Lower leg skin (tissue), 4 donors: ENCODE data around the gene SH2D7. TPM values are rescaled to one million over a fixed set of nuclear protein-coding genes. Genes with fewer than 3 reads are reported as not detected.
A peak's percentile ranks its signal among the peaks of the same experiment; 100 is the strongest.

Experiments used
- DNase-seq, 2 donors: peaks; one replicate each; pipeline ENCODE4 v3.0.0-alpha.2; 2019; ENCODE audit warnings: low spot score in 2 of 2
- H3K4me3 ChIP-seq: fragments of 200-600 bp; sonication (generic); 2 replicates; pipeline ENCODE4 v1.5.1; 2017; ENCODE audit warnings: mild to moderate bottlenecking, low read depth; ENCODE audit not compliant: poor library complexity, severe bottlenecking
- POLR2A ChIP-seq, 2 donors: fragments of 450-650 bp; IDR thresholded peaks; one replicate each; pipeline ENCODE4 v1.6.1; 2016 to 2017; ENCODE audit warnings: antibody characterized with exemption in 2 of 2, mild to moderate bottlenecking in 1 of 2, moderate library complexity in 1 of 2
- WGBS, 2 donors: methylation state at CpG; one replicate each; pipeline ENCODE4 v1.1.5; 2018; 5-methylcytosine and 5-hydroxymethylcytosine counted together
- intact Hi-C: fragments of 100-400 bp; cut with DNase I; formaldehyde crosslinking; loops from one replicate; pipeline ENCODE4 v1.15.0; 2023; ENCODE audit warnings: low total_unique reads
- total RNA-seq, 4 donors: library from RNA; depleted of rRNA; stranded (reverse); fragments of >200 nt; gene quantifications; one replicate each; pipeline ENCODE4 v1.1.0, GENCODE V29; 2016
- TF ChIP-seq, protein P1 (sequence below), 3 donors: fragments of 450-650 bp; IDR thresholded peaks; one replicate each; pipeline ENCODE4 v1.5.1; 2016; ENCODE audit warnings: antibody characterized with exemption in 3 of 3, mild to moderate bottlenecking in 3 of 3, moderate library complexity in 2 of 3

Gene SH2D7
- total RNA-seq, 4 donors from 2014 or later, result not detected

DNA sequence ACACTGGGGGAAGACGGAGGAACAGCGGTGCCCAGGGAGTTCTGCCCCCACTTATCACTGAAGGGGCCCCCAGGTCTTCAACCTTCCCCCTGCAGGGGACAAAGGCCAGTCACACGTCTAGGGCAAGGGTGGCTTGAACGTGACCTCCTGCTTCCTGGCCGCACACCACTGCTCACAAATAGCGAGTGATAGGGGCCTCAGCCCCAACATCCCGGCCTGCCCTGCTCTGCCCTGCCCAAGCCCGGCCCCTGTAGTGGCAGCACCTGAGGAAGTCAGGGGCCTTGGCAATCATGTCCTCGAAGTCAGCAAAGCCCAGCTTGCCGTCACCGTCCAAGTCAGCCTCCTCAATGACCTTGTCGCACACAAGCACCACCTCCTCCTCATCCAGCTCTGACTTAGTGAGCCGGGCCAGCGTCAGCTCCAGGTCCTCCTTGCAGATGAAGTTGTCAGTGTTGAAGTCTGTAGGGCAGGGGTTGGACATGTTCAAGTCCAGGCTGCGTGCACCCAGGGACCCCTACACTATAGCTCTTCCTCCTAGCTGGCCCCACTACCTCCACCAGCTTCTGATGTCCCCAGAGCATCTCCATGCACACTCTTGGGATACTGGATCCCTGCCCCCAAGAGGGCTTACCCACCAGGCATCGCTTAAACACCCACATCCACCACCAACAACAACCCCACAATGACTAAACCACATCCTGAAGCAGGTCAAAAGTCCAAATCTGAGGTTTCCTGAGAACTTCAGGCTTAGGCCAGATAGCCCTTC, 13.3 kb downstream of the SH2D7 start:
- no peak for DNase-seq
- H3K4me3 ChIP-seq, result no peak overlapping the region
- no peak for TF ChIP-seq POLR2A (IDR thresholded peaks at IDR 0.05)
- TF ChIP-seq, protein P1, sequence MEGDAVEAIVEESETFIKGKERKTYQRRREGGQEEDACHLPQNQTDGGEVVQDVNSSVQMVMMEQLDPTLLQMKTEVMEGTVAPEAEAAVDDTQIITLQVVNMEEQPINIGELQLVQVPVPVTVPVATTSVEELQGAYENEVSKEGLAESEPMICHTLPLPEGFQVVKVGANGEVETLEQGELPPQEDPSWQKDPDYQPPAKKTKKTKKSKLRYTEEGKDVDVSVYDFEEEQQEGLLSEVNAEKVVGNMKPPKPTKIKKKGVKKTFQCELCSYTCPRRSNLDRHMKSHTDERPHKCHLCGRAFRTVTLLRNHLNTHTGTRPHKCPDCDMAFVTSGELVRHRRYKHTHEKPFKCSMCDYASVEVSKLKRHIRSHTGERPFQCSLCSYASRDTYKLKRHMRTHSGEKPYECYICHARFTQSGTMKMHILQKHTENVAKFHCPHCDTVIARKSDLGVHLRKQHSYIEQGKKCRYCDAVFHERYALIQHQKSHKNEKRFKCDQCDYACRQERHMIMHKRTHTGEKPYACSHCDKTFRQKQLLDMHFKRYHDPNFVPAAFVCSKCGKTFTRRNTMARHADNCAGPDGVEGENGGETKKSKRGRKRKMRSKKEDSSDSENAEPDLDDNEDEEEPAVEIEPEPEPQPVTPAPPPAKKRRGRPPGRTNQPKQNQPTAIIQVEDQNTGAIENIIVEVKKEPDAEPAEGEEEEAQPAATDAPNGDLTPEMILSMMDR (IDR thresholded peaks at IDR 0.05), result no peak
- WGBS, 2 donors, result 93% methylated on average over 14 to 16 of the region's 16 CpGs
- intact Hi-C loops, result loop anchor here (5.0 kb wide), 1 partner anchor 138 kb away; no protein-coding TSS in a partner anchor

DNA sequence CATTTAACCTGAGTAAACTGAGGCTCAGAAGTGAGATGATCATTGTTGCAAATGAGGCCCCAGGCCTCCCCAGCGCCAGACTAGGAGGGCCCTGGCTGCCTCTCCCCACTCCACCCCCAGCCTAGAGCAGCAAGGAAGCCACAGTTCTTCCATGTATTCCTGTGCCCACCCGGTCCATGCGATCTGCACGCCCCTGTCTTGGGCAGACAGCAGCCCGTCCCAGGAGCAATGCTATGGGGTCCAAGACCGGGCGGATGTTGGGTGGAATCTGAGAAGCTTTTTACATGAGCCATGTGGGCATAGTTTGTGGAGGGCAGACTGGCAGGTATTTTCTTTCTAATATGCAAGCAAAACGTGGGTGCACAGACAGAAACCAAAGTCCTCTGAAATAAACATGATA, 15.1 kb downstream of the SH2D7 start:
- DNase-seq, result no peak
- intact Hi-C loops, result loop anchor here (5.0 kb wide), 1 partner anchor 140 kb away; no protein-coding TSS in a partner anchor
- no peak for TF ChIP-seq POLR2A (IDR thresholded peaks at IDR 0.05)
- TF ChIP-seq, protein P1 (IDR thresholded peaks at IDR 0.05), result no peak
- 96% methylated on average over 8 of the region's 8 CpGs for WGBS, 2 donors
- no peak overlapping the region for H3K4me3 ChIP-seq

DNA sequence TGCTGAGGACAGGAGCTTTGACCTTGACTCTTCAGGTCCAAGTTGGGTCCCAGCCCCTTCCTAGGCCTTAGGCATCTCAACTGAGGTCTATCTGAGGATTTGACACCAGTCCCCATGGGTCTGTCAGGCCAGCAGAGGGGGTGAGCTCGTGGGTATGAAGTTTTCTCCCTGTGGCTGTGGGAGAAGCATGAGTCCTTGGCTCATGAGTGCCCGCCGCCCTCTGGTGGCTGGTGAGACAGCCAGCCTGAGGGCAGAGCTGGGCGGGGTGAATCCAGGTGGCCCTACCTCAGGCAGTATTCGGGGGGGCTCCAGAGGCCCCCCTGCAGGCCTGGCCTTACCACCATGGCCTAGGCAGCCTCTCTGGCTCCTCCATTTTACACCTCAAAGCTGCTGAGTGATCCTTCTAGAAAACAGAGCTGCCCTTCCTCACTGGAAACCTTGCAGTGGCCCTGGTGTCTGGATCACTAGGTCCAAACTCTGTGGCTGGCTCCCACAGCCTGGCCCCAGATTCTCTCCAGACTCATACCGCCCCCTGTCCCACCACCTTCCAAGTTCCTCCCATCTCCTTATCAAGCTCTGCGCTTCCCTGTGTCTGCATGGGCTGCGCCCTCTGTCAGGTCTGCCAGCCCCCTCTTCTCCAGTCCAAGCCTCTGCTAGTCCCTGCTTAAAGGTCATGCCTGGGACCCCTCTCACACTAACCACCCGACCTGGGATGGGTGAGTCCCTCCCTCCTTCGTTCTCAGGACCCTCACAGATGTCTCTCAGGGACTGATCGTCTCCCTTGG, 16.1 kb downstream of the SH2D7 start:
- peak; percentile 71 to 95 for DNase-seq
- WGBS, 2 donors, result 41 to 46% methylated on average over 11 of the region's 11 CpGs
- TF ChIP-seq POLR2A (IDR thresholded peaks at IDR 0.05), result no peak
- TF ChIP-seq, protein P1 (IDR thresholded peaks at IDR 0.05), result peak in 1 of 3 donors; percentile 94
- no peak overlapping the region for H3K4me3 ChIP-seq
- intact Hi-C loops, result loop anchor here (5.0 kb wide), 1 partner anchor 141 kb away; no protein-coding TSS in a partner anchor

DNA sequence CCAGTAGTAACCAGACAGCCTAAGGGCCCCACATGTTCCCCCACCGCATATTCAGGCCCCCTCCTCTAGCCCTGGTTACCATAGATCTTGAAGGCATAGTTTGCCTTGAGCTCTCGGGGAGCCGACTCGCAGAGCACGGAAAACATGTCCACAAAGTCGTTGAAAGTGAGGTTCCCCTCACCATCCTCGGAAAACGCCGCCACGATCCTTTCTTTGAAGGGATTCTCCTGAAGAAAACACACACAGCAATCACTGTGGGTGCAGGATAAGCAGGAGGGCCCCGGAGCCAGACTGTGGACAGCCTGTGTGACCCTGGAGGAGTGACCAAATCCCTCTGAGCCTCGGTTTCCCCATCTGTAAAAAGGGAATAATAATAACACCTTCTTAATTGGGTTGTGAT, 16.8 kb downstream of the SH2D7 start:
- TF ChIP-seq POLR2A (IDR thresholded peaks at IDR 0.05), result no peak
- TF ChIP-seq, protein P1 (IDR thresholded peaks at IDR 0.05), result no peak

DNA sequence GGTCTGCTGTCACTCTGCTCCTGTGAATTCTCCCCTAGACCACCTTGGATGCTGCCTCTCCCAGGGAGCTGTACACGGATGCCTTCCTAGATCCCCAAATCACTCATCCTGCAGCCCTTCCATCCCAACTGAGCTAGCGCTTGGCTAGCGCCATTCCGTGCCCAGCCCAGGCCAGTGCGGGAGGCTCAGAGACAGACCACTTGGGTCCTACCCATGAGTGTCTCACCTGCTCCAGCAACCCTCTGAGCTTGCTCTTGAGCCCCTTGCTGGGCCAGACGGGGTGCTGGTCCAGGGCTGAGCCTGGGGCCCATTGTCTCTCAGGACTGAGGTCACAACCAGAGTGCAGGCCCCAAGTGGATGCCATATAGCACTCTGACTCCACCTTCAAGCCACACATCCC, 17.7 kb downstream of the SH2D7 start:
- whole genome bisulfite sequencing, 2 donors, result 95 to 96% methylated on average over 6 of the region's 6 CpGs
- no peak overlapping the region for H3K4me3 ChIP-seq
- TF ChIP-seq, protein P1 (IDR thresholded peaks at IDR 0.05), result no peak
- no peak for TF ChIP-seq POLR2A (IDR thresholded peaks at IDR 0.05)
- no peak for DNase-seq
- intact Hi-C loops, result loop anchor here (5.0 kb wide), 1 partner anchor 132 kb away; no protein-coding TSS in a partner anchor

More for the DNA sequence above, 16.8 kb downstream of the SH2D7 start:
- intact Hi-C loops, result loop anchor here (5.0 kb wide), 1 partner anchor 142 kb away; no protein-coding TSS in a partner anchor
- H3K4me3 ChIP-seq, result no peak overlapping the region
- WGBS, 2 donors, result 92 to 93% methylated on average over 12 of the region's 12 CpGs
- DNase-seq, result no peak
